ENCODE results near the gene PIGV. TPM values are rescaled to one million over a fixed set of nuclear protein-coding genes. Genes with fewer than 3 reads are reported as not detected.
A peak's percentile ranks its signal among the peaks of the same experiment; 100 is the strongest.

The PIGV gene
- total and polyA plus RNA-seq, 2 donors (not counting 1 experiment from before 2014, with no cell fraction given), result 9.2 to 17.4 TPM

DNA sequence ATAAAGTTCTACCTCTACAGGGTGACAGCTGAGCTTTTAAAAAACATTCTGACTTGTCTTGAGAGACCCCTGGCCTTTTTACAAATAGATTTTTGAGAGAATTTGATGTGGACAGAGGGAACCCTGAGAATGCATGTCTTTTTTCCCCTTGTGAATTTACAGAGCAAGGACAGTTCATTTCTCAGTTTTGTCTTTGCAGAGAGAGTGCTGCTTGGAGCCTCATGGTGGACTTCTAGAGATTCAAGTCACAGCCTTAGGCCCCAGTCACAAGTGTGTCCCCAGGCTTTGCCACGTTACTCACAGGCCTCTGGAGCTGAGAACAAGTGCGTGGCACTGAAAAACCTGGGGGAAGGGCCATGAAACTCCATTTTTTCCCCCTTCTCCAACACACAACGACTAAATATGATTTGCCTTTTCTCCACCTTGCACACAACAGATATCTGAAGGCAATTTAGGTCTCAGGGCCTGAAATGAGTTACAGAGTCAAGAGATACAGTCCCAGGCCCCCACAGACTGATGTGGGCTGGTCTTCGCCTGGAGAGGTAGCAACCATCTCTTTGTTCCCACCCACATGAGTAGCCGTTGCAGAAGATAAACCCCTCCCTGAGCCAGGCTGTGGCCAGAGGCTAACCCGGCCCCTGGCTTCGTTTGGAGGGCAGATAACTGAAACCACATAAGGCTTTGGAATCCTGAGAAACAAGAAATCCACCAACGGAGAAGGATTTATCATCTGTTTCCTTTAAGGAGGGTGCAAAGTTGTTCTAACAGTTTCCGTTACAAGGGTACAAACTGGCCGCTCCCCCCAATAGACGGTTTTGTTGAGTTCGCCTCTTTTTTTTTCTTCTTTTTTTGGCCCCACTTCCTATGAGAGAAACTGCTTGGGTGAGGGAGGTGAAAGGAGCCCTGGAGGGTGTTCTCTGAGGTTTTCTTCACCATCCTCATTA, 1.0 kb upstream of the PIGV start:
- Histone ChIP-seq H3K4me1 (ENCODE audit: control insufficient read depth in 2 of 2, insufficient read depth in 2 of 2, low read length in 2 of 2) (peaks cover 30 to 44% of the 10 kb centered on the region in 2 donors), H3K4me2 (replicated peaks; ENCODE audit: low read depth, low read length, poor library complexity, severe bottlenecking) (peak overlapping the region; percentile 95), H3K9ac (ENCODE audit: low read length) (peak overlapping the region; percentile 85), H3K9me3 (ENCODE audit: control extremely low read depth in 1 of 3, control insufficient read depth in 2 of 3, insufficient read depth in 1 of 3, low read length in 2 of 3) (no peaks in the 10 kb centered on the region), H3K4me3 (ENCODE audit: control extremely low read depth in 1 of 5, extremely low read depth in 1 of 5, insufficient read depth in 1 of 5, low read depth in 2 of 5, low read length in 4 of 5) (peak overlapping the region; percentile 75 to 94 (median 91)), H4K20me1 (ENCODE audit: control insufficient read depth, insufficient read depth, low read length, poor library complexity, severe bottlenecking) (no peaks in the 10 kb centered on the region), H2AFZ (ENCODE audit: insufficient read depth, low read depth, low read length, poor library complexity, severe bottlenecking) (peak overlapping the region; percentile 94), H3K27ac (ENCODE audit: low read length in 2 of 2) (peak overlapping the region; percentile 82 to 86), H3K36me3 (replicated peaks in 1 of 2; ENCODE audit: control extremely low read depth in 1 of 2, control insufficient read depth in 1 of 2, extremely low read depth in 1 of 2, insufficient read depth in 2 of 2, low read length in 1 of 2) (peaks cover 0 to 7% of the 10 kb centered on the region in 2 experiments), H3K27me3 (replicated peaks in 1 of 4; ENCODE audit: control extremely low read depth in 1 of 4, control insufficient read depth in 3 of 4, insufficient read depth in 4 of 4, low read length in 3 of 4) (no peaks in the 10 kb centered on the region), H3K79me2 (ENCODE audit: control insufficient read depth, insufficient read depth, low read length) (peaks cover 23% of the 10 kb centered on the region)
- DNase-seq (peak; percentile 44), ATAC-seq (ENCODE audit: low read depth) (no peak)
- WGBS (ENCODE audit: insufficient coverage), result 10% methylated on average over 7 of the region's 12 CpGs
- Mint-ChIP-seq H3K4me3 (peak overlapping the region; percentile 91), H3K27ac (peak overlapping the region; percentile 99), H3K9me3 (ENCODE audit: insufficient read depth) (no peaks in the 10 kb centered on the region), H3K4me1 (peaks cover 48% of the 10 kb centered on the region), H3K27me3 (no peaks in the 10 kb centered on the region)
- intact Hi-C loops (cut with micrococcal nuclease), result loop anchor here (1.0 to 5.0 kb wide), 3 partner anchors 42 to 674 kb away; partner anchors contain the start of gene PDIK1L
- POLR2A ChIA-PET, result interaction anchor here (0.6 to 5.8 kb wide), 8 partner anchors 89 to 286 kb away, joined by 3 to 50 read pairs (median 6); partner anchors contain the start of gene ARID1A
- TF ChIP-seq CTCF (IDR thresholded peaks at IDR 0.05), result no peak
- TF ChIP-seq EZH2 (IDR thresholded peaks at IDR 0.05; ENCODE audit: borderline replicate concordance, insufficient read depth, low read depth, low read length, poor library complexity, severe bottlenecking), result no peak
- CTCF ChIA-PET, result interaction anchor here (0.9 to 10.1 kb wide), 9 partner anchors 24 to 248 kb away, joined by 3 to 479 read pairs (median 33); partner anchors contain the start of gene ARID1A
